RWPE2 (cell line): Measurements from ENCODE around the gene KRT86.
"Not testable (repeated sequence)": the region's sequence is repeated elsewhere in the genome, so short reads cannot be mapped to it uniquely, and the experiment has no call there.

Experiments used
- ATAC-seq: fragments of 200-7000 bp; cut with Tn5 transposase; 3 replicates; pipeline ENCODE4 v1.9.1; 2021; ENCODE audit warnings: low read depth
- DNase-seq: peaks from one replicate; pipeline ENCODE4 v3.0.0-alpha.2; 2020; ENCODE audit warnings: low spot score
- H3K27ac ChIP-seq: fragments of 450-650 bp; 2 replicates; pipeline ENCODE4 v1.5.1; 2017; ENCODE audit warnings: mild to moderate bottlenecking; ENCODE audit not compliant: poor library complexity, severe bottlenecking
- H3K27me3 ChIP-seq: fragments of 250-450 bp; sonication (Bioruptor Pico); 2 replicates; pipeline ENCODE4 v1.5.1; 2021; ENCODE audit warnings: mild to moderate bottlenecking, moderate library complexity; ENCODE audit not compliant: insufficient read depth, poor library complexity, severe bottlenecking
- H3K36me3 ChIP-seq: fragments of 250-450 bp; sonication (Bioruptor Pico); 2 replicates; pipeline ENCODE4 v1.5.1; 2020; ENCODE audit warnings: low read depth, mild to moderate bottlenecking, moderate library complexity
- H3K4me1 ChIP-seq: fragments of 250-450 bp; sonication (Bioruptor Pico); 2 replicates; pipeline ENCODE4 v1.5.1; 2021; ENCODE audit warnings: mild to moderate bottlenecking, moderate library complexity; ENCODE audit not compliant: insufficient read depth, poor library complexity, severe bottlenecking
- H3K4me3 ChIP-seq: fragments of 250-450 bp; sonication (Bioruptor Pico); 2 replicates; pipeline ENCODE4 v1.5.1; 2021; ENCODE audit warnings: mild to moderate bottlenecking, moderate library complexity; ENCODE audit not compliant: severe bottlenecking
- H3K9me3 ChIP-seq: fragments of 250-450 bp; sonication (Bioruptor Pico); 2 replicates; pipeline ENCODE4 v1.5.1; 2021; ENCODE audit warnings: mild to moderate bottlenecking, moderate library complexity; ENCODE audit not compliant: severe bottlenecking
- TF ChIP-seq, protein P1 (sequence below): fragments of 450-650 bp; IDR thresholded peaks from one replicate; pipeline ENCODE4 v1.5.1; 2017; ENCODE audit warnings: mild to moderate bottlenecking, moderate library complexity; ENCODE audit not compliant: poor library complexity, severe bottlenecking

Gene KRT86

DNA sequence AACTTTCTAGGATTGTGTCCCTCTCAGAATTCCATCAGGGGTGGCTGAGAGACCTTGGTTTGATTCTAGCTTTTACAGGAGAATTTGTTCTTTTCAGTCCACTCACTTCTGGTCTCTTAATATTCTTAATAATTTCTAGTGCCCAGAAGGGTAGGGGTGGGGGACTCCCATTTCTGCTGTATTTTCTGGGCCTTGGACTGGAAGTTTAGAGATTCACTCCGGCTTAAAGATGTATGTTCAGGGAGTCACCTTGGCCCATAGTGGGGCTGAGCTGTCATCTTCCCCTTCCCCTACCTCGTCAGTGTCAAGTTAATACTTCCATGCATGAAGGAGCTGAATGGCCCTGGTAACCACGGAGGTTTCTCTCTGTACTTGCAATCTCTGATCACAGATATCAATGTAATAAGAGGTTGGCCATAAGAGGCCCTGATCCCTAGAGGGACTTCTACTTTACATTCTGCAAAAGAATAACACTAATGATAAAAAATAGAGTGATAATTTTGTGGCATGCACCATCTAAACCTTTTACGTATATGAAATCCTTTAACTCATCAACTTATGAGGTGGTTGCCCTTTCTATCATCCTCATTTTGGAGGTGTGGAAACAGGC, 10.2 kb downstream of the KRT86 start:
- ATAC-seq (no peak), DNase-seq (no peak)
- Histone ChIP-seq H3K4me3 (no peak overlapping the region), H3K9me3 (no peaks in the 10 kb centered on the region), H3K4me1 (peaks cover 43% of the 10 kb centered on the region), H3K27ac (peak overlapping the region; percentile 99), H3K36me3 (no peaks in the 10 kb centered on the region), H3K27me3 (no peaks in the 10 kb centered on the region)
- TF ChIP-seq, protein P1, sequence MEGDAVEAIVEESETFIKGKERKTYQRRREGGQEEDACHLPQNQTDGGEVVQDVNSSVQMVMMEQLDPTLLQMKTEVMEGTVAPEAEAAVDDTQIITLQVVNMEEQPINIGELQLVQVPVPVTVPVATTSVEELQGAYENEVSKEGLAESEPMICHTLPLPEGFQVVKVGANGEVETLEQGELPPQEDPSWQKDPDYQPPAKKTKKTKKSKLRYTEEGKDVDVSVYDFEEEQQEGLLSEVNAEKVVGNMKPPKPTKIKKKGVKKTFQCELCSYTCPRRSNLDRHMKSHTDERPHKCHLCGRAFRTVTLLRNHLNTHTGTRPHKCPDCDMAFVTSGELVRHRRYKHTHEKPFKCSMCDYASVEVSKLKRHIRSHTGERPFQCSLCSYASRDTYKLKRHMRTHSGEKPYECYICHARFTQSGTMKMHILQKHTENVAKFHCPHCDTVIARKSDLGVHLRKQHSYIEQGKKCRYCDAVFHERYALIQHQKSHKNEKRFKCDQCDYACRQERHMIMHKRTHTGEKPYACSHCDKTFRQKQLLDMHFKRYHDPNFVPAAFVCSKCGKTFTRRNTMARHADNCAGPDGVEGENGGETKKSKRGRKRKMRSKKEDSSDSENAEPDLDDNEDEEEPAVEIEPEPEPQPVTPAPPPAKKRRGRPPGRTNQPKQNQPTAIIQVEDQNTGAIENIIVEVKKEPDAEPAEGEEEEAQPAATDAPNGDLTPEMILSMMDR, result no peak

DNA sequence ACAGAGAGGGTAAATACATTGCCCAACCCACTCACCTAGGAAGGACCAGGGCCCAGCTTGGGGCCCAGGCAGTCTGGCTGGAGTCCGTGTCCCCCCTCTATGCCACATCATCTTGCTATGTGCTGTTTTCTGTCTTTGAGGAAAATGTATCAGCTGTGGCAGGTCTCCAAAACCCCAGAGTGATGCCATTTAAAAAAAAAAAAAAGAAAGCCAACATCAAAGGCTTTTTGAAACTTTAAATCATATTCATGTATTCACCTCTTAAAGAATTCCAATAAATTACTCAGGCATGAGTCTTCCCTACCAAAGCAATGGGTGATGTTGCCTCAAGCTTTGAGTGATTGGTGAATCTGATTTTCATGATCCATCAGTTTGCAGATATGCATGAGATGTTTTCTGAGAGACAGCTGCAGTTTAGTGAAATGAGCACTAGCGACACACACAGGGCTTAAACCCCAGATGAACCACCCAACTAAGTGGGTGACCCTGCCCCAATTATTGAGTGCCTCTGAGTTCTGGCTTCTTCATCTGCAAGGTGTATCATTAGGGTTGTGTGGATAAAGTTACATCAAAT, 10.8 kb downstream of the KRT86 start:
- Histone ChIP-seq H3K27me3 (no peaks in the 10 kb centered on the region), H3K9me3 (no peaks in the 10 kb centered on the region), H3K27ac (peak overlapping the region; percentile 99), H3K36me3 (no peaks in the 10 kb centered on the region), H3K4me3 (no peak overlapping the region), H3K4me1 (peaks cover 38% of the 10 kb centered on the region)
- TF ChIP-seq, protein P1, result peak; percentile 21
- DNase-seq (no peak), ATAC-seq (peak; percentile 23)

DNA sequence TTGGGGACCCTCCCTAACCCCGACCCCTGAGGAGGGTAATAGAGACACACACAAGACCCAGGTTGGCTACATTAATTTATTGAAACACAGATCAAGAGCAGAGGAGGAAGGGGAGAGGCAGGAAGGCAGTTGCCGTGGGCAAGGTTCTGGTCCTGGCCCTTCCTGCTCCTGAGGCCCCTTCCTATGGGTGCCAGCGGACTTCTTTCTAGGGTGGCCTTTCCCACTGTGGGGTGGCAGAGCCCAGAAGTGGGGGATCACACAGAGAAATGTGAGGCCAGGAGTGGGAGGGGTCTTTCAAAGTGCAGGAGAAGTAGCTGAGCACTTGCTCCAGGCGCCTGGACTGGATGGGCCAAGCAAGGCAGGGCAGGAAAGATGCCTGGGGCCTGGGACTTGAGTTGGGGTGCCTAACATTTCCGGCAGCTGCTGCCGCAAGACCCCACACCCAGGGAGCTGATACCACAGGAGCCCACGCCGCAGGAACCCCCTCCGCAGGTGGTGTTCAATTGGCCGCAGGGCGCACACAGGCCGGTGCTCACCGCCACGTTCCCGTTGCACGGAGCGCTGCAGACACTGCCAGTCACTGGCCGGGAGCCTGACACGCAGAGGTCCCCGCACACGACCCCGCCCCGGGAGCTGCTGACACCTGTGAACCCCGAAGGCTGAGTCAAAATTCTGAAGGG, 11.5 kb downstream of the KRT86 start:
- TF ChIP-seq, protein P1, result no peak
- ATAC-seq, result no peak

GRCh38 chr12:52286857-52287785, 12.7 kb downstream of the KRT86 start:
- H3K4me1 ChIP-seq, result peaks cover 23% of the 10 kb centered on the region
- H3K36me3 ChIP-seq, H3K9me3 ChIP-seq, H3K27me3 ChIP-seq, ATAC-seq, DNase-seq: not testable (repeated sequence)
- TF ChIP-seq, protein P1, result peak; percentile 24
- peak overlapping the region; percentile 99 for H3K27ac ChIP-seq
- H3K4me3 ChIP-seq, result peak overlapping the region; percentile 15

More for the DNA sequence above, 11.5 kb downstream of the KRT86 start:
- Histone ChIP-seq H3K4me3 (peak overlapping the region; percentile 15), H3K27ac (peak overlapping the region; percentile 99), H3K4me1 (peaks cover 32% of the 10 kb centered on the region), H3K9me3 (no peaks in the 10 kb centered on the region), H3K27me3 (no peaks in the 10 kb centered on the region), H3K36me3 (no peaks in the 10 kb centered on the region)
- no peak for DNase-seq

DNA sequence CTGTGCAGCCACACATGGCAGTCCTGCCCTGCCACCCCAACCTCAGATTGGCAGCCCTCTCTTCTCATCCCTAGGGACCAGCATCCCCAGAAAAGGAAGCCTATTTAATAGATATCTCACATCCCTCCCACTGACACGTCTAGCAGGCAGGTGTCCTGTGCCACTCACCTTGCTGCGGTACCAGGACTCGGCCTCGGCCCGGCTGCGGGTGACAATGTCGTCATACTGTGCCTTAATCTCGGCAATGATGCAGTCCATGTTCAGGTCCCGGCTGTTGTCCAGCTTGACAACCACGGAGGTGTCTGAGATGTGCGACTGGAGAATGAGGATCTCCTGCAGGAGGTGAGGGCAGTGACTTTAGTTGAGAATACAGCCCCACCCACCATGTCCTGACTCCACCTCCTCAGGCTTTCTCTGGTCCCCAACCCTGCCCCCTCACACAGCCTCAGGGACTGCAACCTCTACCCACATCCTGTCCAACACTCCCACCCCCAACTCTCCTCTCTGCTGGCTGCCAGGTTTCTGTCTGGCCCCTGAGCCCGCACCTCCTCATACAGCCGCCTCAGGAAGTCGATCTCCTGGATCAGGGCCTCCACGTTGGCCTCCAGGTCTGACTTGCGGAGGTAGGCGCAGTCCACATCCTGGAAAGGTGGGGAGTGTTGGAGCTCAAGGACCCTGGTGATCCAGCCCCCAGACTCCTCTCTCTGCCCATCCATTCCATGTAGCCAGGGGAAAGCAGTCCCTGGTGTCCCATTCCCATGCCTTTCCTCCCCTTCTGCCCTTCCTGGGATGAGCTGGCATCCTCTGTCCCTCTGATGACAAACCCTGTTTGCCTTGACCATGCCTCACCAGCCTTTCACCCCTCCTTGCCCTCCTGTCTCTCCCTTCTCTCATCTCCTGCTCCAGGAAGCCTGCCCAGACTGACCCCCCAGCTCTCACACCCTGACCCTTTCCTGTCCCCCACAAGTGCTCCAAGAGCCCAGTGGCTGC, 13.7 kb downstream of the KRT86 start:
- H3K27me3 ChIP-seq, H3K9me3 ChIP-seq, H3K36me3 ChIP-seq: not testable (repeated sequence)
- DNase-seq, result peak; percentile 36
- Histone ChIP-seq H3K27ac (peak overlapping the region; percentile 99), H3K4me1 (peaks cover 23% of the 10 kb centered on the region), H3K4me3 (peak overlapping the region; percentile 15)
- peak; percentile 37 for ATAC-seq

- ATAC-seq, H3K4me3 ChIP-seq, DNase-seq, H3K27ac ChIP-seq, H3K9me3 ChIP-seq, H3K36me3 ChIP-seq, H3K27me3 ChIP-seq, H3K4me1 ChIP-seq: not testable (repeated sequence)
These were observed 16.2 kb downstream of the KRT86 start for GRCh38 chr12:52290483-52291134.
